Measurements from ENCODE around the gene MKRN1.

Gene MKRN1

DNA sequence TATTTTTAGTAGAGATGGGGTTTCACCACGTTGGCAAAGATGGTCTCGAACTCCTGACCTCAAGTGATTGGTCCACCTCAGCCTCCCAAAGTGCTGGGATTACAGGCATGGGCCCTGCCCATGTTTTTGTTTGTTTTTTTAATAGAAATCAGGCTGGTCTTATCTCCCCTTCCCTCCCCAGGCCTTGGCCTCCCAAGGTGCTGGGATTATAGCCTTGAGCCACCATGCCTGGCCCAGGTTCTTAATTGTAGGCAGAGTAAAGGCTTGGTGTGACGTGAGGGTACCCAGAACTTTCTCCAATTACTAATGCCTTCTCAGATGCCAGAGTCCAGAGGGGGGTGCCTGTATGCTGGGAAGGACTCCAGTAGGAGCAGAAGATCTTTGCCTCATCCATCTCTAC is 5.2 kb upstream of the MKRN1 start:
- TF ChIP-seq, protein P1, sequence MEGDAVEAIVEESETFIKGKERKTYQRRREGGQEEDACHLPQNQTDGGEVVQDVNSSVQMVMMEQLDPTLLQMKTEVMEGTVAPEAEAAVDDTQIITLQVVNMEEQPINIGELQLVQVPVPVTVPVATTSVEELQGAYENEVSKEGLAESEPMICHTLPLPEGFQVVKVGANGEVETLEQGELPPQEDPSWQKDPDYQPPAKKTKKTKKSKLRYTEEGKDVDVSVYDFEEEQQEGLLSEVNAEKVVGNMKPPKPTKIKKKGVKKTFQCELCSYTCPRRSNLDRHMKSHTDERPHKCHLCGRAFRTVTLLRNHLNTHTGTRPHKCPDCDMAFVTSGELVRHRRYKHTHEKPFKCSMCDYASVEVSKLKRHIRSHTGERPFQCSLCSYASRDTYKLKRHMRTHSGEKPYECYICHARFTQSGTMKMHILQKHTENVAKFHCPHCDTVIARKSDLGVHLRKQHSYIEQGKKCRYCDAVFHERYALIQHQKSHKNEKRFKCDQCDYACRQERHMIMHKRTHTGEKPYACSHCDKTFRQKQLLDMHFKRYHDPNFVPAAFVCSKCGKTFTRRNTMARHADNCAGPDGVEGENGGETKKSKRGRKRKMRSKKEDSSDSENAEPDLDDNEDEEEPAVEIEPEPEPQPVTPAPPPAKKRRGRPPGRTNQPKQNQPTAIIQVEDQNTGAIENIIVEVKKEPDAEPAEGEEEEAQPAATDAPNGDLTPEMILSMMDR (IDR thresholded peaks at IDR 0.05; ENCODE audit: low read length, missing control alignments), result no peak
- no peak for DNase-seq (ENCODE audit: low read depth)
- no peak overlapping the region for H3K4me3 ChIP-seq (replicated peaks; ENCODE audit: low read depth, low read length)

DNA sequence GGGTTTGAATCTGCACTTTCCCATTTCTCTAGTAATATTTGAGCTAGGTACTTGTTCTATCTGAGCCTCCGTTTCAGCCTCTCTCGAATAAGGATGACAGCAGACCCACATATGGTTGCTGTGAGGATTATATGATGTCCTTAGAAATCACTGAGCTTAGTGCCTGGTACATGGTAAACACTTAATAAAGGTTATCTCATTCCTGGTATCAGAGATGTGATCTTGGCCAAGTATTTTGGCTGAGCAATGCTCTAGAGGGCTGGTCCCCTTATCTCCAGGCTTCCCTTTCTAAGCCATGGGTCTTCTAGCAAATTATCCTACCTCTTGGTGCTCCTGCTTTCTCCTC is 407 bp upstream of the MKRN1 start:
- TF ChIP-seq, protein P1 (IDR thresholded peaks at IDR 0.05; ENCODE audit: low read length, missing control alignments), result no peak
- H3K4me3 ChIP-seq (replicated peaks; ENCODE audit: low read depth, low read length), result peak overlapping the region; percentile 85
- no peak for DNase-seq (ENCODE audit: low read depth)

DNA sequence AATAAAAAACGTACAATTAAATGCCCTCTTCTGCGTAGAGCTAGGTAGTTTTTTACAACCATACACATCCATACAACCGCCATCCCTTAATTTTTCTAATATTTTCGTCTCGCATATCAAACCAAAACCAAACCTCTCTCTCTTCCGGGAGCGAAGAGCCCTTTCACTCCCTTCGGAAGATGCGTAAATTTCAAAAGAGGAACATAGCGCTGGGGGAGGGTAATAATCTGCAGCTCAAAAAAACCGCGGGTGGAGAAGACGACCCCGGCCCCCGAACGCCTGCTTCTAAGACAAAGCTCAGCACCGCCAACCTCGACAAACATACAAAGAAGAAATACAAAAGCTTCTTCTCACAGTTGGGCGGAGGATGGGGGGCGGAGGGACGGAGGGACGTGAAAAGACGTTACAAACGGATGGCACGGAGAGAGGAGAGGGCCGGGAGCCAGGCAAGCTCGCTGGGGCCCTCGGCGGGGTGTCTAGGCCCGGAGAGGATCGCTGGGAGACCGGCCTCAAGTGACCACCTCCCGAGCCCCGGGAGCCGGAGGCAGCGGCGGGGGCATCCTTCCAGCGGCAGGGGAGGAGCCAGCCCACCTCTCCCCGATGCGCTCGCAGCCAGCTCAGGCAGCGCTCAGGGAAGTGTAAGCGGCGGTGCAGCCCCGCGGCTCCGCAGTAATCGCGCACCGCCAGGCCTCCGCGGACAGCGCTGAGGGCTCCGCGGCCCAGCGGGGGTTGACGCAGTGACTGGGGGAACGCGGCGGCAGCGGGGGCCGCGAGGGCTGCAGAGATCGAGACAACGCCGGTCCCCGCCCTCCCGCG is 851 bp downstream of the MKRN1 start:
- peak overlapping the region; percentile 85 for H3K4me3 ChIP-seq (replicated peaks; ENCODE audit: low read depth, low read length)
- DNase-seq (ENCODE audit: low read depth), result peak; percentile 43
- TF ChIP-seq, protein P1 (IDR thresholded peaks at IDR 0.05; ENCODE audit: low read length, missing control alignments), result no peak

DNA sequence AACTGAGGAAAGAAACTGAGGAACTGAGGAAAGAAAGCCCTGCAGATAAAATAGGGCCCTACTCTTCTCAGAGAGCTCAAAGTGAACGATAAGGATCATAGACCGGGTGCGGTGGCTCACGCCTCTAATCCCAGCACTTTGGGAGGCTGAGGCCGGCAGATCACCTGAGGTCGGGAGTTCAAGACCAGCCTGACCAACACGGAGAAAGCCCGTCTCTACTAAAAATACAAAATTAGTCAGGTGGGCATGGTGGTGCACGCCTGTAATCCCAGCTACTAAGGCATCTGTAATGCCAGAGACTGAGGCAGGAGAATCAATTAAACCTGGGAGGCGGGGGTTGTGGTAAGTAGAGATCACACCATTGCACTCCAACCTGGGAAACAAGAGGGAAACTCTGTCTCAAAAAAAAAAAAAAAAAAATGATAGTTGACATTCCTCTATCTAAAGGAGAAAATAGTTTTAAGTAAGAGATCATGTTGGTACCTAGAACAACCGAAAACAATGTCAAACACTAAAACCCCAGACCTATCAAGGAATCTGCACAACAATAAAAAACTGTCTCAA is 2.5 kb downstream of the MKRN1 start:
- peak overlapping the region; percentile 12 for H3K4me3 ChIP-seq (replicated peaks; ENCODE audit: low read depth, low read length)
- no peak for DNase-seq (ENCODE audit: low read depth)

DNA sequence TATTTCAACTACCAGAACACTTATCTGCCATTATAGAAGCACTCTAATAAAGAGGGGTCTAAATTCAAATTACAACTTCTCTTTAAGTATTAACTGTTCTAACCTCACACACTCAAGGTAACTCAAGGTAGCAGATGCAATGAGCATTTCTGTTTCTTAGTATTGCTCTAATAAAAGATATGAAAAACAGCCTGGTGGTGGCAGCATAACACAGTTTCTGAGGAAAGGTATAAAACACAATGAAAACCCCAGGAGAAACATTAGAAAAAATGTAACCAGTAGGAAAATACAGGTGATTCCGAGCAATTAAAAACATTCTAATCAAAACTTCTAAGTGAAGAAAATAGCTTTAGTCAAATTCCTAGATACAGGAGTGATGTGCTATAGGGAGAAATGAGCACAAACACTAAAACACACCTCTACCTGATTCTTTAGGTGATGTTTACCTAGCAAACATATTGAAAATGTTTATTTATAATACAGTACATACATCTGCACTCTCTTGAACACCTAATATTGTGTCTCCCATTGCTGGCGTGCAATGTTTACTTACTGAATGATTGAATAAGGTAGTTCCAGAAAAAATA is 3.5 kb downstream of the MKRN1 start:
- peak; percentile 54 for DNase-seq (ENCODE audit: low read depth)

More for the DNA sequence above, 2.5 kb downstream of the MKRN1 start:
- TF ChIP-seq, protein P1 (IDR thresholded peaks at IDR 0.05; ENCODE audit: low read length, missing control alignments), result no peak

DNA sequence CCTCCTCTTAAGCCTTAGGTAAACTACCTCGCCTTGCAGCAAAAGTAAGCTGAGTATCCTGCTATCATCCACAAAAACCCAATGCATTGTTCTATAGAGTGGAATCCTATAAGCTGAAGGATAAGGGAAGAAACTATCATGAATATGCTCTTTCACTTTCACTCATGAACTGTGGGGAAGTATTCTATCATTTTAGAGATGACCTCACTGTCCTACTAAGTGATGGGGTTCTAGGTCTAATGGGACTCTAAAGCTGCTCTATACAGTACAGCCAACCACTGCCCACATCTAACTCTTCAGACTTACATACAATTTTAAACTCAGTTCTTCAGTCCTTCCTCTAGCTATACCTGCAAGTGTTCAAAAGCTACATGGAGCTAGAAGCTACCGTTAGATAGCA is 16.2 kb downstream of the MKRN1 start:
- TF ChIP-seq, protein P1 (IDR thresholded peaks at IDR 0.05; ENCODE audit: low read length, missing control alignments), result no peak
- DNase-seq (ENCODE audit: low read depth), result no peak
- H3K4me3 ChIP-seq (replicated peaks; ENCODE audit: low read depth, low read length), result no peak overlapping the region

More for the DNA sequence above, 3.5 kb downstream of the MKRN1 start:
- TF ChIP-seq, protein P1 (IDR thresholded peaks at IDR 0.05; ENCODE audit: low read length, missing control alignments), result peak; percentile 55
- H3K4me3 ChIP-seq (replicated peaks; ENCODE audit: low read depth, low read length), result no peak overlapping the region

Measured in fibroblast of pulmonary artery (primary cell).